SK-N-SH (cell line): ENCODE measurements around the gene NGF. TPM values are rescaled to one million over a fixed set of nuclear protein-coding genes. Genes with fewer than 3 reads are reported as not detected.

Experiments
- CTCF ChIA-PET: fragments of 300-600, 350-600 bp; formaldehyde crosslinking; extraction: SDS; loops from one replicate; lab custom pipeline; 2021; lab: Yijun Ruan, JAX
- POLR2A ChIA-PET: fragments of 350-600 bp; sonication (Branson Sonifier 250); formaldehyde crosslinking; extraction: SDS; loops from one replicate; lab custom pipeline; 2020; ENCODE audit warnings: antibody characterized with exemption, inconsistent platforms; lab: Yijun Ruan, JAX
- DNase-seq: peaks from one replicate; pipeline ENCODE4 v3.0.0; 2012
- H2AFZ ChIP-seq: fragments of 200-600 bp; sonication (generic); 2 replicates; pipeline ENCODE4 v1.8.1; 2016; ENCODE audit warnings: antibody characterized with exemption, mild to moderate bottlenecking, low read depth
- H3F3A ChIP-seq: fragments of 200-600 bp; sonication (generic); replicated peaks from 2 replicates; pipeline ENCODE3; 2016; ENCODE audit warnings: antibody characterized with exemption, mild to moderate bottlenecking; ENCODE audit not compliant: insufficient read depth
- H3K27ac ChIP-seq, 2 experiments: fragments of 200-500 bp in 1 of 2; fragments of 200-600 bp in 1 of 2; sonication (Bioruptor generic) in 1 of 2; sonication (generic), shearing (Covaris generic) in 1 of 2; 2 replicates each; pipeline versions ENCODE4 v1.5.1 to v1.6.1; 2014 to 2016; ENCODE audit warnings: low read depth in 2 of 2, inconsistent platforms in 1 of 2, low read length in 1 of 2, mild to moderate bottlenecking in 1 of 2, mixed read lengths in 1 of 2
- H3K27me3 ChIP-seq: fragments of 200-600 bp; sonication (generic), shearing (Covaris generic); 2 replicates; pipeline ENCODE4 v1.6.1; 2016; ENCODE audit warnings: mixed run types; ENCODE audit not compliant: insufficient read depth
- H3K36me3 ChIP-seq, 2 experiments: fragments of 200-500 bp in 1 of 2; fragments of 200-600 bp in 1 of 2; sonication (Bioruptor generic) in 1 of 2; sonication (generic) in 1 of 2; replicated peaks in 1 of 2; 2 replicates each; pipeline versions ENCODE3 to v1.5.1; 2014 to 2016; ENCODE audit warnings: low read length in 1 of 2, mild to moderate bottlenecking in 1 of 2; ENCODE audit not compliant: insufficient read depth in 2 of 2, control insufficient read depth in 1 of 2
- H3K4me1 ChIP-seq, 2 experiments: fragments of 200-500 bp in 1 of 2; fragments of 200-600 bp in 1 of 2; sonication (Bioruptor generic) in 1 of 2; sonication (generic), shearing (Covaris generic) in 1 of 2; 2 replicates each; pipeline versions ENCODE4 v1.5.1 to v1.6.1; 2014 to 2016; ENCODE audit warnings: low read depth in 1 of 2, low read length in 1 of 2, mixed run types in 1 of 2; ENCODE audit not compliant: insufficient read depth in 2 of 2, control insufficient read depth in 1 of 2
- H3K4me2 ChIP-seq: fragments of 200-600 bp; sonication (generic), shearing (Covaris generic); 2 replicates; pipeline ENCODE4 v1.6.1; 2017; ENCODE audit warnings: mixed run types
- H3K4me3 ChIP-seq, 2 experiments: fragments of 200-500 bp in 1 of 2; fragments of 200-600 bp in 1 of 2; sonication (Bioruptor generic) in 1 of 2; sonication (generic), shearing (Covaris generic) in 1 of 2; 2 replicates each; pipeline versions ENCODE4 v1.5.1 to v1.8.1; 2014 to 2016; ENCODE audit warnings: low read depth in 2 of 2, inconsistent platforms in 1 of 2, low read length in 1 of 2, mild to moderate bottlenecking in 1 of 2, mixed read lengths in 1 of 2, moderate library complexity in 1 of 2
- H3K79me2 ChIP-seq: fragments of 200-600 bp; sonication (generic); 2 replicates; pipeline ENCODE4 v1.8.1; 2017; ENCODE audit warnings: mild to moderate bottlenecking; ENCODE audit not compliant: insufficient read depth
- H3K9ac ChIP-seq: fragments of 200-600 bp; sonication (generic); 2 replicates; pipeline ENCODE4 v1.6.1; 2017; ENCODE audit warnings: mixed run types
- H3K9me2 ChIP-seq: fragments of 200-600 bp; sonication (generic); 2 replicates; pipeline ENCODE4 v1.6.1; 2017; ENCODE audit warnings: mixed run types
- H3K9me3 ChIP-seq: fragments of 200-600 bp; sonication (generic); 2 replicates; pipeline ENCODE4 v1.6.1; 2017; ENCODE audit warnings: mixed run types, mild to moderate bottlenecking, moderate library complexity
- H4K20me1 ChIP-seq: fragments of 200-600 bp; sonication (generic); 2 replicates; pipeline ENCODE4 v1.6.1; 2017; ENCODE audit warnings: mild to moderate bottlenecking, mixed run types; ENCODE audit not compliant: insufficient read depth
- CHD2 ChIP-seq: fragments of 150-350 bp; IDR thresholded peaks from 2 replicates; pipeline ENCODE4 v1.6.1; 2018; ENCODE audit warnings: low read length; ENCODE audit not compliant: partially characterized antibody
- ELF1 ChIP-seq: IDR thresholded peaks from 2 replicates; pipeline ENCODE4 v1.4.0; 2012
- FOSL2 ChIP-seq: IDR thresholded peaks from 2 replicates; pipeline ENCODE4 v1.4.0; 2012; ENCODE audit warnings: low read depth, mild to moderate bottlenecking, moderate library complexity, borderline replicate concordance
- FOXJ3 ChIP-seq: sonication (generic); formaldehyde crosslinking; IDR thresholded peaks from 2 replicates; pipeline ENCODE4 v1.5.1; 2020; ENCODE audit warnings: mild to moderate bottlenecking, missing genetic modification reagents
- FOXM1 ChIP-seq: IDR thresholded peaks from 2 replicates; pipeline ENCODE4 v1.4.0; 2012; ENCODE audit warnings: low read depth, mild to moderate bottlenecking
- GABPA ChIP-seq: IDR thresholded peaks from 2 replicates; pipeline ENCODE4 v1.4.0; 2012; ENCODE audit warnings: low read depth, mild to moderate bottlenecking
- GATA2 ChIP-seq: sonication (generic); formaldehyde crosslinking; IDR thresholded peaks from 2 replicates; pipeline ENCODE4 v1.5.0; 2020; ENCODE audit warnings: mild to moderate bottlenecking, missing genetic modification reagents
- JUND ChIP-seq: IDR thresholded peaks from 2 replicates; pipeline ENCODE4 v1.4.0; 2012
- MEF2A ChIP-seq: IDR thresholded peaks from 2 replicates; pipeline ENCODE4 v1.4.0; 2012; ENCODE audit warnings: low read depth, borderline replicate concordance
- NFIC ChIP-seq: IDR thresholded peaks from 2 replicates; pipeline ENCODE4 v1.4.0; 2012; ENCODE audit warnings: borderline replicate concordance
- POLR2AphosphoS5 ChIP-seq: IDR thresholded peaks from 2 replicates; pipeline ENCODE4 v1.6.1; 2012; ENCODE audit warnings: low read depth, low read length
- RCOR1 ChIP-seq: fragments of 150-350 bp; IDR thresholded peaks from 2 replicates; pipeline ENCODE4 v1.6.1; 2017; ENCODE audit warnings: antibody characterized with exemption, low read length
- RXRA ChIP-seq: IDR thresholded peaks from 2 replicates; pipeline ENCODE4 v1.4.0; 2012; ENCODE audit warnings: low read depth, mild to moderate bottlenecking, borderline replicate concordance
- SMC3 ChIP-seq: IDR thresholded peaks from 2 replicates; pipeline ENCODE4 v1.6.1; 2012; ENCODE audit warnings: low read depth, low read length, improper control_type of control experiment
- TAF1 ChIP-seq: IDR thresholded peaks from 2 replicates; pipeline ENCODE4 v1.6.1; 2012; ENCODE audit warnings: low read depth, mild to moderate bottlenecking, low read length, moderate library complexity, borderline replicate concordance
- YY1 ChIP-seq: IDR thresholded peaks from 2 replicates; pipeline ENCODE4 v1.4.0; 2012; ENCODE audit warnings: low read depth, mild to moderate bottlenecking
- WGBS: methylation state at CpG from one replicate; pipeline ENCODE4 v1.1.6; 2017; ENCODE audit warnings: low lambda C conversion rate; 5-methylcytosine and 5-hydroxymethylcytosine counted together
- polyA plus RNA-seq, 3 experiments: library from polyadenylated mRNA; depleted of rRNA; stranded (reverse); fragments of >200 nt; gene quantifications; 2 replicates each; pipeline ENCODE4 v1.2.3, GENCODE V29; 2012
- TF ChIP-seq, protein P1 (sequence below): IDR thresholded peaks from 2 replicates; pipeline ENCODE4 v1.4.0; 2012; ENCODE audit warnings: low read depth, borderline replicate concordance
- TF ChIP-seq, protein P2 (sequence below): IDR thresholded peaks from 2 replicates; pipeline ENCODE4 v1.4.0; 2012; ENCODE audit warnings: low read depth
- TF ChIP-seq, protein P3 (sequence below): fragments of 150-350 bp; IDR thresholded peaks from 2 replicates; pipeline ENCODE4 v1.6.1; 2016; ENCODE audit warnings: mild to moderate bottlenecking, low read depth, low read length
- TF ChIP-seq, protein P4 (sequence below): fragments of 150-350 bp; IDR thresholded peaks from 2 replicates; pipeline ENCODE4 v1.6.1; 2017; ENCODE audit warnings: antibody characterized with exemption, low read length, low read depth, borderline replicate concordance

NGF gene
- polyA plus RNA-seq, 1 of the 3 experiments (the other 2 are of a cell fraction): 75.8 TPM

DNA sequence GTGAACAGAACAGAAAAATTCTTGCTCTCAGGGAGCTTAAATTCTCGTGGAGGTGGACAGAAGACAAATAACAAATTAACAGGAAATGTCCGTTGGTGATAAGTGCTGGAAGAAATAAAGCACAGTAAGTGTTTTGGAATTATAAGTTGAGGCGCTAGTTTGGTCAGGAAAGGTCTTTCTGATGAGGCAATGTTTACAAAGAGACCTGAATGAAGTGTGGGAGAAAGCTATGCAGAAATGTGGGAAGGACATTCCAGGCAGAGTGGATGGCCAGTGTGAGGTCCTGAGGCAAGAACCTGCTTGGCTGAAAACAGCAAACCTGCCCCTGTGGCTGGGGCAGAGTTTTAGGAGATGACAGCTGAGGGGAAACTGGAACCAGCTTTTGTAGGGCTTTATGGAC lies 23.3 kb downstream of the NGF start:
- H3K9ac ChIP-seq: peak overlapping the region; percentile 29; the same call in 1 of the 2 replicates
- H3K4me1 ChIP-seq: peaks cover 31 to 46% of the 10 kb centered on the region in 2 experiments; a peak in 3 of 4 replicates
- no peak overlapping the region for H3K4me2 ChIP-seq
- no peaks in the 10 kb centered on the region for H3K27me3 ChIP-seq
- peaks cover 4 to 11% of the 10 kb centered on the region in 2 experiments for H3K36me3 ChIP-seq
- H3K27ac ChIP-seq: peak overlapping the region; percentile 46 to 47; a peak in 3 of 4 replicates
- ChIA-PET POLR2A (no interaction called here), CTCF (interaction anchor here (1.0 to 1.4 kb wide), 2 partner anchors 14 to 210 kb away, joined by 3 read pairs; no protein-coding TSS in a partner anchor)
- TF ChIP-seq, protein P1, sequence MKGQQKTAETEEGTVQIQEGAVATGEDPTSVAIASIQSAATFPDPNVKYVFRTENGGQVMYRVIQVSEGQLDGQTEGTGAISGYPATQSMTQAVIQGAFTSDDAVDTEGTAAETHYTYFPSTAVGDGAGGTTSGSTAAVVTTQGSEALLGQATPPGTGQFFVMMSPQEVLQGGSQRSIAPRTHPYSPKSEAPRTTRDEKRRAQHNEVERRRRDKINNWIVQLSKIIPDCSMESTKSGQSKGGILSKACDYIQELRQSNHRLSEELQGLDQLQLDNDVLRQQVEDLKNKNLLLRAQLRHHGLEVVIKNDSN: no peak
- TF ChIP-seq, protein P2, sequence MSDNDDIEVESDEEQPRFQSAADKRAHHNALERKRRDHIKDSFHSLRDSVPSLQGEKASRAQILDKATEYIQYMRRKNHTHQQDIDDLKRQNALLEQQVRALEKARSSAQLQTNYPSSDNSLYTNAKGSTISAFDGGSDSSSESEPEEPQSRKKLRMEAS: no peak
- no peak for TF ChIP-seq JUND
- no peak for TF ChIP-seq RXRA
- no peak for TF ChIP-seq MEF2A
- no peak for TF ChIP-seq FOXM1
- TF ChIP-seq YY1: no peak
- TF ChIP-seq, protein P3, sequence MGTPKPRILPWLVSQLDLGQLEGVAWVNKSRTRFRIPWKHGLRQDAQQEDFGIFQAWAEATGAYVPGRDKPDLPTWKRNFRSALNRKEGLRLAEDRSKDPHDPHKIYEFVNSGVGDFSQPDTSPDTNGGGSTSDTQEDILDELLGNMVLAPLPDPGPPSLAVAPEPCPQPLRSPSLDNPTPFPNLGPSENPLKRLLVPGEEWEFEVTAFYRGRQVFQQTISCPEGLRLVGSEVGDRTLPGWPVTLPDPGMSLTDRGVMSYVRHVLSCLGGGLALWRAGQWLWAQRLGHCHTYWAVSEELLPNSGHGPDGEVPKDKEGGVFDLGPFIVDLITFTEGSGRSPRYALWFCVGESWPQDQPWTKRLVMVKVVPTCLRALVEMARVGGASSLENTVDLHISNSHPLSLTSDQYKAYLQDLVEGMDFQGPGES: no peak
- TF ChIP-seq NFIC: no peak
- no peak for TF ChIP-seq GABPA
- TF ChIP-seq SMC3: no peak
- TF ChIP-seq FOSL2: no peak
- no peak for TF ChIP-seq ELF1
- no peak for TF ChIP-seq TAF1
- H3K4me3 ChIP-seq: no peak overlapping the region
- no peaks in the 10 kb centered on the region for H3K9me3 ChIP-seq
- H3K9me2 ChIP-seq: no peaks in the 10 kb centered on the region
- H2AFZ ChIP-seq: no peak overlapping the region
- peaks cover 98% of the 10 kb centered on the region for H3K79me2 ChIP-seq
- DNase-seq: no peak
- WGBS: 72% methylated on average over 3 of the region's 3 CpGs
- H4K20me1 ChIP-seq: no peaks in the 10 kb centered on the region
- H3F3A ChIP-seq: peaks cover 6% of the 10 kb centered on the region

DNA sequence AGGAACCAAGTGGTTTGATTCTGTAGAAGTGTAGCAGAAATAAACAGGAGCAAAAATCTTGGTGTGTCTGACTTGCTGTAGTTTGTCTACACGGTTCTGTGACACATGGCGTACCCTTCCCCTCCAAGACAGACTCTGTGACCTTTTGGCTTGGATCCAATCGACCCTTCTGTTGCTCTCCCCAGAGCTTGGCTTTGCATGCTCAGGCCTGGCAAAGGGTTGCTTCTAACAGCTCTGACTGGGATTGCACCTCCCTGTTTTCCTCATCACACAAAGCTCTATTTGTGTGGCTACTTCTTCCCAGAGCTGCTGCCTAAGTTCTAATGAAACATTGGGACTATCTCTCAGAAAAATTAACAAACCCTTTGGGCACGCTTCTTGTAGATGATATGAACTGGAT lies 24.0 kb downstream of the NGF start:
- Histone ChIP-seq H3K4me1 (peaks cover 31 to 46% of the 10 kb centered on the region in 2 experiments; a peak in 3 of 4 replicates), H3K27me3 (no peaks in the 10 kb centered on the region), H2AFZ (no peak overlapping the region), H3K36me3 (peaks cover 3 to 15% of the 10 kb centered on the region in 2 experiments), H3K4me3 (no peak overlapping the region), H4K20me1 (no peaks in the 10 kb centered on the region), H3F3A (peaks cover 9% of the 10 kb centered on the region), H3K4me2 (no peak overlapping the region), H3K79me2 (peaks cover 96% of the 10 kb centered on the region), H3K9me2 (no peaks in the 10 kb centered on the region), H3K9me3 (no peaks in the 10 kb centered on the region), H3K9ac (no peak overlapping the region), H3K27ac (peak overlapping the region; percentile 43 to 46; a peak in 3 of 4 replicates)
- TF ChIP-seq MEF2A: no peak
- no peak for TF ChIP-seq TAF1
- no peak for TF ChIP-seq JUND
- TF ChIP-seq CHD2: no peak
- TF ChIP-seq, protein P1: no peak
- TF ChIP-seq, protein P2: no peak
- no peak for TF ChIP-seq RCOR1
- no peak for TF ChIP-seq NFIC
- TF ChIP-seq GATA2 (CRISPR knock-in tag): no peak
- TF ChIP-seq FOXJ3: no peak
- TF ChIP-seq, protein P3: no peak
- TF ChIP-seq, protein P4, sequence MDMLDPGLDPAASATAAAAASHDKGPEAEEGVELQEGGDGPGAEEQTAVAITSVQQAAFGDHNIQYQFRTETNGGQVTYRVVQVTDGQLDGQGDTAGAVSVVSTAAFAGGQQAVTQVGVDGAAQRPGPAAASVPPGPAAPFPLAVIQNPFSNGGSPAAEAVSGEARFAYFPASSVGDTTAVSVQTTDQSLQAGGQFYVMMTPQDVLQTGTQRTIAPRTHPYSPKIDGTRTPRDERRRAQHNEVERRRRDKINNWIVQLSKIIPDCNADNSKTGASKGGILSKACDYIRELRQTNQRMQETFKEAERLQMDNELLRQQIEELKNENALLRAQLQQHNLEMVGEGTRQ: no peak
- no peak for TF ChIP-seq YY1
- TF ChIP-seq POLR2AphosphoS5: no peak
- 40% methylated on average over 3 of the region's 4 CpGs for WGBS
- POLR2A ChIA-PET: no interaction called here
- CTCF ChIA-PET: interaction anchor here (1.4 kb wide), 1 partner anchor 15 kb away, joined by 3 read pairs; no protein-coding TSS in a partner anchor
- no peak for DNase-seq
